HG02642 (cell line): Measurements from ENCODE around the gene PSMG3.

Experiments used
- ATAC-seq: cut with Tn5 transposase; IDR thresholded peaks from one replicate; pipeline ENCODE4 v1.9.1; 2021; ENCODE audit warnings: mild to moderate bottlenecking; ENCODE audit not compliant: unreplicated experiment, poor library complexity

Gene PSMG3

GRCh38 chr7:1547777-1548437, 21.9 kb downstream of the PSMG3 start:
- no peak for ATAC-seq

GRCh38 chr7:1546909-1547776, 22.7 kb downstream of the PSMG3 start:
- ATAC-seq, result no peak

GRCh38 chr7:1546274-1546908, 23.4 kb downstream of the PSMG3 start:
- no peak for ATAC-seq

DNA sequence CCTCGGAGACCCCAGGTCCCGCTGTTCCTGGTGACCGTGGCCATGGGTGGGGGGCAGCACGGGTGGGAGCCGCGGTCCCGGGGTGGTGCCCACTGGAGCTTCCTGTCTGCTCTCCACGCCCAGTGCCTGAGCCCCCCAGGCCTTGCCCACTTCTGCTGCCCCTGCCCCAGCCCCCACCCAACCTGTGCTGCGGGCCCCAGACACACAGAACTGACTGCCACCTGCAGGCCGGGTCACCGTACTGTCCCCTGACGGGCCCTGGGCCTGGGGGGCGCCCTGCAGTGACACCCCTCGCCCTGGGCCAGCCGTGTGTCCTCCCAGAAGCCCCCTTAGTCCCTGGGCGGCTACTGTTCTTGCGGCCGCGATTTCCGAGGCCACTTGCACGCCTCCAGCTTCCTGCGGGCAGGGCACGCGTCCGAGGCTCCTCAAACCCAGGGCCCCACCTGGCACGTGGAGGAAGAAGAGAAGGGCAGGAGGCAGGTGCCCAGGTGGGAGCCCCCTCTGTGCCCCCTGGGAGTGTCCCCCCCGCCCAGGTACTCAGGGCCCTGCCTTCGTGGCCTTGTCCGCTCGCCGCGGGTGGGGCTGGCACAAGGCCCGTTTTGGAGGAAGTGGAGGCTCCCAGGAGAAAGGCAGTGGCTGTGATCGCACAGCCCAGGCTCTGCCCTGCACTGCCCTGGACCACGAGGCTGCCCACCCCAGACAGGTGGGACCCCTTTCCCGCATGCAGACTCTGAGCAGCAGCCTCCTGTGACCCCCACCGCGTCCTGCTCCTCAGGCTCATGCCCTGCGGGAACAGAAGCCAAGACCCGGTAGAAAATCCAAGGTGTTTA, 24.2 kb downstream of the PSMG3 start:
- ATAC-seq, result no peak

- no peak for ATAC-seq
These were observed 24.9 kb downstream of the PSMG3 start for GRCh38 chr7:1544896-1545416.

DNA sequence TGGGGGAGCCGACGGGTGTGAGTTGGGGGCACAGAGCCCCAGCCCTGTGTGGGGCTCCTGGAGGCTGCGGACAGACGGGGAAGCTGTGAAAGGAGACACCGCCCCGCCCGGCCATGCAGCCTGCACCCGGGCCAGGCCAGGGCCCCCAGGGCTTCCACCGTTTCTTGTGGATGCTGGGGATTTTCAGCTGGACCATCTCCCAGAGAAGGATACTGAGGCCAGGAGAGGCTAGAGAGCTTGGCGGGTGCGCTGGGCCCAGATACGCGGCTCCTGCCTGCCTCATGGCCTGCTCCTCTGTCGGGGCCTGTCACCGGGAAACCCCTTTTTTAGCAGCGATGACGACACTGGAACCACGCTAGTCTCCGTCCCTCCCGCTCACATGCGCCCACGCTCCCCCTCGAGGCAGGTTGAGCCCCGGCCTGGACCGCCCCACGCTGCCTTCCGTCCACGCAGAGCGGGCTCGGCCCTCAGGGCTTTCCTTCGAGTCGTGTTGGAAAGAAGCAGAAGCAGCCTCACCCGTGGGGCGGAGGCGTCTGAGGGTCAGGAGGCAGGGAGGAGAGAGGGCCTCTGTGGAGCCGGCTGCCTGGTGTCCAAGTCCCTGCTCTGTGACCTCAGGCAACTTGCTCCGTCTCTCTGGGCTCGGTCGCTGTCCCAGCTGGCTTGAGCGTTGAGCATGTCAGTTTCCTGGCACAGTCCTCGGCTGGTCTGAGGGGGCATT, 25.5 kb downstream of the PSMG3 start:
- ATAC-seq, result no peak

DNA sequence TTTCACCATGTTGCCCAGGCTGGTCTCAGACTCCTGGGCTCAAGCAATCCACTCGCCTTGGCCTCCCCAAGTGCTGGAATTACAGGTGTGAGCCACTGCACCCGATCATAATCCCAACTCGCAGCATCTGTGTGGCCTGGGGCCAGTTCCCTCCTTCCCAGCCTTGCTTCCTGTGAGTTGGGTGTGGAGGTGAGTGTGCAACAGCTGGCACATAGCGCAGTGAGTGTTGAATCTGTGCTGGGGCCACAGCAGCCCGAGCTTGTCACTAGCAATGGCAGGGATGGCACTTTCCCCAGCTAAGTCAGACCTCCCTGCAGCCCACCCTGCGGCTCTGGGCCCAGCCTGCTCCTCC, 26.0 kb downstream of the PSMG3 start:
- no peak for ATAC-seq

GRCh38 chr7:1542841-1543747, 26.7 kb downstream of the PSMG3 start:
- no peak for ATAC-seq

- ATAC-seq, result no peak
These were observed 27.5 kb downstream of the PSMG3 start for GRCh38 chr7:1542329-1542728.

GRCh38 chr7:1541431-1542162, 28.2 kb downstream of the PSMG3 start:
- no peak for ATAC-seq

- no peak for ATAC-seq
These were observed 29.0 kb downstream of the PSMG3 start for GRCh38 chr7:1540776-1541271.

DNA sequence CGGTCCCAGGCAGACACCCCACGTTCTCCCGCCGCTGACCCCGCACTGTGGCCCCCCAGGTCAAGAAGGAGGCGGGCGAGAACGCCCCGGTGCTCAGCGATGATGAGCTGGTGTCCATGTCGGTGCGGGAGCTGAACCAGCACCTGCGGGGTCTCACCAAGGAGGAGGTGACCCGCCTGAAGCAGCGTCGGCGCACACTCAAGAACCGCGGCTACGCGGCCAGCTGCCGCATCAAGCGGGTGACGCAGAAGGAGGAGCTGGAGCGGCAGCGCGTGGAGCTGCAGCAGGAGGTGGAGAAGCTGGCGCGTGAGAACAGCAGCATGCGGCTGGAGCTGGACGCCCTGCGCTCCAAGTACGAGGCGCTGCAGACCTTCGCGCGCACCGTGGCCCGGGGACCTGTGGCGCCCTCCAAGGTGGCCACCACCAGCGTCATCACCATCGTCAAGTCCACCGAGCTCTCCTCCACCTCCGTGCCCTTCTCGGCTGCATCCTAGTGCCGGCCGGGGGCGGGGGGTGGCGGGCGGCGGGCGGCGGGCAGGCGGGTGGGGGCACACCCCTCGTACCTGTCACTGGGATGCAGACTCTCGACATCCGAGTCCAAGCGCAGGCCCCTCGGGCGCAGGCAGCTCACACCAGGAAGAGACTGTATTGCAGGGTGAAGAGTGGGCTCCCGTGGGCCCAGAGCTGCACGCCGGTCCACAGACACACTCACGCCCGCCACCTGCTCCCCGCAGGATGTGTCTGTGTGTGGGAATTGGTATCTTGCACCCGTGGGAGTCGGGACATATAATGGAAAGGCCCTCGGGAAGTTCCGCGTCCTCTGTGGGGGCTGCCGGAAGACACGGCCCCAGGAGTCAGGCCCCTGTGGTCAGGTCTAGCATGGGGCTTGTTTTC, 29.7 kb downstream of the PSMG3 start:
- no peak for ATAC-seq

DNA sequence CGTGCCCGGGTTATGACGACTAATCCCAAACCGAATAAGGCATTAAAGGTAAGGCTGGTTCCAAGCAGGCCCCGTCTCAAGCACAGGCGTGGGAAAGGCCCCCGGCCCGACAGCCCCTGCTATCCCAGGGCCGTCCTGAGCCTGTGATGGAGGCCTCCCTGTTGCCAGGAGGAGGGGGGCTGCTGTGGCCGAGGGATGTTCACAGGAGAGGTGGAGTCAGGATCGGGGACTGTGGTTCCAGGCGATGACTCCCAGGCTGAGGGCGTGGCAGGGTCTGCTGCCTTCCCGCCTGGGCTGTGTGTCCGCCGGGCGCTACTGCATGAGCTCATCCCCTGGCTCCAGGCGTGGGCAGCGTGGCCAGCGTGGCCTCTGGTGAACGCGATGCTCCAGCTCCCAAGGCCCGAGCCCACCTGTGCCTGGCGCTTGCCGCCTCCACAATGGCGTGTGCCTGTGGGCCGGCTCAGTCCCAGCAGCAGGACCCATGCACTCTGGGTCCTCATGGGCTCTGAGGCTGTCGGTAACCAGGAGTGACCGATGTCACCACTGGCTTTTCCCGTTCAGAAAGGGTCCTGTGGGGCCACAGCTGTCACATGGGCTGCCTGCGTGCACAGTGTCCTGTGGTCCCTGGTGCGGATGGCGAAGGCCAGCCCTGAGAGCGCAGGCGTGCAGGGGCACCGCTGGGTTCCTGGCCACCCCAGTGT, 30.5 kb downstream of the PSMG3 start:
- ATAC-seq, result no peak

GRCh38 chr7:1538544-1539180, 31.2 kb downstream of the PSMG3 start:
- no peak for ATAC-seq

GRCh38 chr7:1537535-1538412, 32.1 kb downstream of the PSMG3 start:
- ATAC-seq, result no peak
